Measurements from ENCODE around the gene FOXP1. TPM values are rescaled to one million over a fixed set of nuclear protein-coding genes. Genes with fewer than 3 reads are reported as not detected.

Gene FOXP1
- total RNA-seq, 1 donor from 2014 or later, result 27.3 TPM

- Mint-ChIP-seq H3K9me3 (peaks cover 5% of the 10 kb centered on the region), H3K4me3 (no peak overlapping the region), H3K27ac (no peak overlapping the region), H3K4me1 (peaks cover 5% of the 10 kb centered on the region), H3K36me3 (peaks cover 2% of the 10 kb centered on the region), H3K27me3 (ENCODE audit: insufficient read depth, low read depth) (peaks cover 4% of the 10 kb centered on the region)
- Histone ChIP-seq H3K27me3 (no peaks in the 10 kb centered on the region), H3K9me3 (ENCODE audit: low read depth) (no peaks in the 10 kb centered on the region), H3K4me3 (no peak overlapping the region), H3K36me3 (no peaks in the 10 kb centered on the region), H3K27ac (no peak overlapping the region), H3F3A (ENCODE audit: low read depth) (peaks cover 1% of the 10 kb centered on the region), H3K9ac (no peak overlapping the region), H3K4me2 (no peak overlapping the region), H2AFZ (replicated peaks) (no peak overlapping the region), H3K4me1 (peaks cover 7% of the 10 kb centered on the region), H3K79me2 (ENCODE audit: low read depth) (peaks cover 35% of the 10 kb centered on the region), H4K20me1 (ENCODE audit: low read depth) (peaks cover 10% of the 10 kb centered on the region)
- no peak for DNase-seq (ENCODE audit: low spot score)
- TF ChIP-seq CTCF (IDR thresholded peaks at IDR 0.05) (no peak), EZH2phosphoT487 (IDR thresholded peaks at IDR 0.05) (no peak), EZH2 (IDR thresholded peaks at IDR 0.05) (no peak)
These were observed 358.4 kb downstream of the FOXP1 start for GRCh38 chr3:71225002-71225684.

GRCh38 chr3:71219744-71220638 is 363.5 kb downstream of the FOXP1 start:
- no peak overlapping the region for H3K4me2 ChIP-seq
- H3K9ac ChIP-seq, result no peak overlapping the region
- H2AFZ ChIP-seq (replicated peaks), result no peak overlapping the region
- H3K9me3 ChIP-seq (ENCODE audit: low read depth), result no peaks in the 10 kb centered on the region
- H3F3A ChIP-seq (ENCODE audit: low read depth), result no peaks in the 10 kb centered on the region
- peaks cover 17% of the 10 kb centered on the region for H3K79me2 ChIP-seq (ENCODE audit: low read depth)
- H3K4me1 ChIP-seq, result no peaks in the 10 kb centered on the region
- Mint-ChIP-seq H3K9me3 (peaks cover 5% of the 10 kb centered on the region), H3K27me3 (ENCODE audit: insufficient read depth, low read depth) (peaks cover 4% of the 10 kb centered on the region), H3K36me3 (peaks cover 2% of the 10 kb centered on the region), H3K27ac (no peak overlapping the region), H3K4me1 (no peaks in the 10 kb centered on the region), H3K4me3 (no peak overlapping the region)
- no peak for TF ChIP-seq EZH2phosphoT487 (IDR thresholded peaks at IDR 0.05)
- no peaks in the 10 kb centered on the region for H3K36me3 ChIP-seq
- no peak overlapping the region for H3K4me3 ChIP-seq
- H4K20me1 ChIP-seq (ENCODE audit: low read depth), result no peaks in the 10 kb centered on the region
- no peak overlapping the region for H3K27ac ChIP-seq
- no peak for DNase-seq (ENCODE audit: low spot score)
- no peaks in the 10 kb centered on the region for H3K27me3 ChIP-seq

GRCh38 chr3:71218508-71218907 is 365.0 kb downstream of the FOXP1 start:
- Mint-ChIP-seq H3K4me3 (no peak overlapping the region), H3K27ac (no peak overlapping the region), H3K9me3 (peaks cover 5% of the 10 kb centered on the region), H3K36me3 (peaks cover 2% of the 10 kb centered on the region), H3K27me3 (ENCODE audit: insufficient read depth, low read depth) (peaks cover 4% of the 10 kb centered on the region), H3K4me1 (no peaks in the 10 kb centered on the region)
- Histone ChIP-seq H3K9me3 (ENCODE audit: low read depth) (no peaks in the 10 kb centered on the region), H3K9ac (no peak overlapping the region), H3K4me3 (no peak overlapping the region), H3K79me2 (ENCODE audit: low read depth) (peaks cover 3% of the 10 kb centered on the region), H3F3A (ENCODE audit: low read depth) (no peaks in the 10 kb centered on the region), H4K20me1 (ENCODE audit: low read depth) (no peaks in the 10 kb centered on the region), H3K36me3 (no peaks in the 10 kb centered on the region), H3K4me1 (no peaks in the 10 kb centered on the region), H3K27ac (no peak overlapping the region), H2AFZ (replicated peaks) (no peak overlapping the region), H3K4me2 (no peak overlapping the region), H3K27me3 (no peaks in the 10 kb centered on the region)
- DNase-seq (ENCODE audit: low spot score), result no peak
- no peak for TF ChIP-seq CTCF (IDR thresholded peaks at IDR 0.05)
- no peak for TF ChIP-seq EZH2phosphoT487 (IDR thresholded peaks at IDR 0.05)
- TF ChIP-seq EZH2 (IDR thresholded peaks at IDR 0.05), result no peak

Data from neural progenitor cell (in vitro differentiated cells).